Measurements from ENCODE around the gene E2F8. TPM values are rescaled to one million over a fixed set of nuclear protein-coding genes. Genes with fewer than 3 reads are reported as not detected.

The E2F8 gene
- total RNA-seq, 1 experiment from 2014 or later = 18.4 TPM

- Histone ChIP-seq H3K4me3 (replicated peaks in 1 of 2; ENCODE audit: low read depth in 1 of 2, low read length in 2 of 2) (no peak overlapping the region), H3K36me3 (ENCODE audit: control insufficient read depth in 1 of 2, insufficient read depth in 2 of 2, low read length in 2 of 2) (no peaks in the 10 kb centered on the region), H3K4me2 (ENCODE audit: low read length) (no peak overlapping the region), H4K20me1 (ENCODE audit: insufficient read depth) (no peaks in the 10 kb centered on the region), H3K9me3 (ENCODE audit: control insufficient read depth in 1 of 2, insufficient read depth in 1 of 2, low read depth in 1 of 2, low read length in 2 of 2) (no peaks in the 10 kb centered on the region), H3K9me2 (ENCODE audit: insufficient read depth) (no peaks in the 10 kb centered on the region), H3K4me1 (ENCODE audit: control insufficient read depth in 1 of 2, insufficient read depth in 2 of 2, low read length in 2 of 2) (peaks cover 3 to 5% of the 10 kb centered on the region in 2 experiments; a peak in 1 of 4 replicates), H3K27me3 (ENCODE audit: insufficient read depth, low read length) (peaks cover 6% of the 10 kb centered on the region; the same call in 1 of the 2 replicates), H3K27ac (ENCODE audit: low read depth, low read length) (no peak overlapping the region), H3K9ac (ENCODE audit: low read length) (no peak overlapping the region), H3K79me2 (ENCODE audit: insufficient read depth, low read length) (no peaks in the 10 kb centered on the region), H2AFZ (ENCODE audit: low read depth, low read length, poor library complexity, severe bottlenecking) (no peak overlapping the region)
- ChIA-PET RAD21 (ENCODE audit: low non-redundant PET in 1 of 2, low total read pairs in 2 of 2, uncharacterized antibody in 2 of 2, unreplicated experiment in 2 of 2) (no interaction called here), CTCF (no interaction called here), POLR2A (no interaction called here)
- ATAC-seq = no peak
- no peak for DNase-seq (ENCODE audit: low read depth, low spot score)
- TF ChIP-seq ATF3 (IDR thresholded peaks at IDR 0.05) (no peak), SIN3A (IDR thresholded peaks at IDR 0.05; ENCODE audit: low read depth) (no peak), MAX (IDR thresholded peaks at IDR 0.05) (no peak)
- BruUV-seq (replicated peaks) = no TSS peak
- intact Hi-C loops (cut with micrococcal nuclease) = no loop called here
These were observed 41.7 kb downstream of the E2F8 start for GRCh38 chr11:19199048-19199447.

- Histone ChIP-seq H2AFZ (ENCODE audit: low read depth, low read length, poor library complexity, severe bottlenecking) (no peak overlapping the region), H3K9me3 (ENCODE audit: control insufficient read depth in 1 of 2, insufficient read depth in 1 of 2, low read depth in 1 of 2, low read length in 2 of 2) (no peaks in the 10 kb centered on the region), H3K79me2 (ENCODE audit: insufficient read depth, low read length) (no peaks in the 10 kb centered on the region), H3K4me2 (ENCODE audit: low read length) (no peak overlapping the region), H3K27ac (ENCODE audit: low read depth, low read length) (no peak overlapping the region), H3K27me3 (ENCODE audit: insufficient read depth, low read length) (peaks cover 6% of the 10 kb centered on the region; the same call in 1 of the 2 replicates), H3K4me1 (ENCODE audit: control insufficient read depth in 1 of 2, insufficient read depth in 2 of 2, low read length in 2 of 2) (peaks cover 3 to 5% of the 10 kb centered on the region in 2 experiments; a peak in 1 of 4 replicates), H3K4me3 (replicated peaks in 1 of 2; ENCODE audit: low read depth in 1 of 2, low read length in 2 of 2) (no peak overlapping the region), H3K9ac (ENCODE audit: low read length) (no peak overlapping the region), H3K36me3 (ENCODE audit: control insufficient read depth in 1 of 2, insufficient read depth in 2 of 2, low read length in 2 of 2) (no peaks in the 10 kb centered on the region), H4K20me1 (ENCODE audit: insufficient read depth) (no peaks in the 10 kb centered on the region), H3K9me2 (ENCODE audit: insufficient read depth) (no peaks in the 10 kb centered on the region)
- intact Hi-C loops (cut with micrococcal nuclease) = no loop called here
- TF ChIP-seq SIN3A (IDR thresholded peaks at IDR 0.05; ENCODE audit: low read depth) (no peak), ELF1 (IDR thresholded peaks at IDR 0.05; ENCODE audit: borderline replicate concordance, low read depth) (no peak)
- ATAC-seq = no peak
- DNase-seq (ENCODE audit: low read depth, low spot score) = no peak
- ChIA-PET RAD21 (ENCODE audit: low non-redundant PET in 1 of 2, low total read pairs in 2 of 2, uncharacterized antibody in 2 of 2, unreplicated experiment in 2 of 2) (no interaction called here), POLR2A (no interaction called here), CTCF (no interaction called here)
- no TSS peak for BruUV-seq (replicated peaks)
These were observed 44.3 kb downstream of the E2F8 start for GRCh38 chr11:19196432-19196831.

All from HCT116 (cell line).